ENCODE results near the gene ADGRD1.

DNA sequence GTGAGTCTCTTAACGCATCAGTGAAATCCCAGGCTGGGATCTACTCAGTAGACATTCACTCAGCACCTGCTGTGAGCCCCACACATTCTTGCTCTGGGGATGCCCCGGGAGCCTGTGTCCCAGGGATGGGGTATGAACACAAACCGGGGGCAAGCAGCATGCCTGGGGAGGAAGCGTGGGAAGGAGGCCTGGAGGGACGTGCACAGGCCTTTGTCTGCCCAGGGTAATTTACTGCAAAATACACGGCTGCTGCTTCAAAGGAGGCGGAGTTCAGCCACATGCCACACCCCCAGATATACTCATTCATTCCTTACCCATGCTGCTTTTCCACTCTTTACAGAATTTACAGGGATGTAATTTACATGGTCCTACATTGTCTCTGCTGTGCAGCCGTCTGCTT lies 187.8 kb downstream of the ADGRD1 start:
- TF ChIP-seq RAD21 (IDR thresholded peaks at IDR 0.05; ENCODE audit: low read length) = no peak
- no peak for TF ChIP-seq MXI1 (IDR thresholded peaks at IDR 0.05; ENCODE audit: low read depth, low read length)
- TF ChIP-seq, protein P1, sequence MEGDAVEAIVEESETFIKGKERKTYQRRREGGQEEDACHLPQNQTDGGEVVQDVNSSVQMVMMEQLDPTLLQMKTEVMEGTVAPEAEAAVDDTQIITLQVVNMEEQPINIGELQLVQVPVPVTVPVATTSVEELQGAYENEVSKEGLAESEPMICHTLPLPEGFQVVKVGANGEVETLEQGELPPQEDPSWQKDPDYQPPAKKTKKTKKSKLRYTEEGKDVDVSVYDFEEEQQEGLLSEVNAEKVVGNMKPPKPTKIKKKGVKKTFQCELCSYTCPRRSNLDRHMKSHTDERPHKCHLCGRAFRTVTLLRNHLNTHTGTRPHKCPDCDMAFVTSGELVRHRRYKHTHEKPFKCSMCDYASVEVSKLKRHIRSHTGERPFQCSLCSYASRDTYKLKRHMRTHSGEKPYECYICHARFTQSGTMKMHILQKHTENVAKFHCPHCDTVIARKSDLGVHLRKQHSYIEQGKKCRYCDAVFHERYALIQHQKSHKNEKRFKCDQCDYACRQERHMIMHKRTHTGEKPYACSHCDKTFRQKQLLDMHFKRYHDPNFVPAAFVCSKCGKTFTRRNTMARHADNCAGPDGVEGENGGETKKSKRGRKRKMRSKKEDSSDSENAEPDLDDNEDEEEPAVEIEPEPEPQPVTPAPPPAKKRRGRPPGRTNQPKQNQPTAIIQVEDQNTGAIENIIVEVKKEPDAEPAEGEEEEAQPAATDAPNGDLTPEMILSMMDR (IDR thresholded peaks at IDR 0.05) = no peak
- TF ChIP-seq TCF12 (IDR thresholded peaks at IDR 0.05) = no peak

All from SK-N-SH (cell line).